ENCODE data around the gene TRIM40.

DNA sequence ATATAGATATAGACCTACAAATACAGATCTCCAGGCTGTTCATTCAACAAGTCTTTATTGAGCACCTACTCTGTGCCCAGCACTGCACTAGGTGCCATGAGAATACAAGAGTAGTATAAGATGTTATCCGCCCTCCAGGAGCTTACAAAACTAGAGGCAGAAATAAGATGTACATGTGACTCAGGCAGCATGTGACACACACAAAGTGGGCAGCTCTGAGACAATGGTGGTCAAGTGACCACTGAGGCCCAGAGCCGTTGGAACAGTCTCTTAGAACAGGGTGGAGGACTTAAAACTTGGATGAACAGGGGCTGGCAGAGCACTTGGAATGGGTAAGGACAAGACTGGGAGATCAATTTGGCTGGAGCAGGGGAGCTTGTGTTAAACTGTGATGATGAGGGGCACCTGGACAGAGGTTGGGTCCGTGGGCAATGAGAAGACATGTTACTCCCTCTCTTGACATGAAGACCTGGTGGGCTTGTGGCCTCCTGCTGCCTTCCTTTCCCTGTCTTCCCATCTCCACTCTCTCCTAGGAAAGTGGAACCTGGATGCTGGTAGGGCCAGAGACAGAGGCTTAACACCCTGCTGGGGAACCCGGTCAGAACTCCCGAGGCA, 48.6 kb downstream of the TRIM40 start:
- TF ChIP-seq TP53 (CRISPR knock-in tag; conservative IDR thresholded peaks at IDR 0.05) (no peak), ATF3 (CRISPR knock-in tag; IDR thresholded peaks at IDR 0.05) (no peak), UBTF (CRISPR knock-in tag; IDR thresholded peaks at IDR 0.05) (no peak), ZNF773 (CRISPR knock-in tag; IDR thresholded peaks at IDR 0.05; ENCODE audit: borderline replicate concordance) (no peak), TARDBP (CRISPR knock-in tag; IDR thresholded peaks at IDR 0.05) (no peak), ZNF263 (CRISPR knock-in tag; IDR thresholded peaks at IDR 0.05) (no peak), BRD4 (CRISPR knock-in tag; IDR thresholded peaks at IDR 0.05) (no peak), POLR2A (IDR thresholded peaks at IDR 0.05; ENCODE audit: insufficient read depth in 1 of 2, low read depth in 2 of 2, low read length in 2 of 2) (no peak), CBFB (CRISPR knock-in tag; IDR thresholded peaks at IDR 0.05) (no peak), REST (IDR thresholded peaks at IDR 0.05; ENCODE audit: borderline replicate concordance in 1 of 2, low read depth in 1 of 2, low read length in 2 of 2) (no peak), HINFP (CRISPR knock-in tag; IDR thresholded peaks at IDR 0.05; ENCODE audit: low read depth) (no peak)

Data from HepG2 (cell line).